Ovary (tissue), 3 donors: Measurements from ENCODE around the gene ZNF445.

Source experiments
- POLR2A ChIP-seq: fragments of 450-650 bp; IDR thresholded peaks from one replicate; pipeline ENCODE4 v1.6.1; 2017; ENCODE audit warnings: antibody characterized with exemption, mild to moderate bottlenecking, moderate library complexity
- TF ChIP-seq, protein P1 (sequence below), 3 donors: fragments of 450-650 bp in 2 of 3; fragments of 200-600 bp in 1 of 3; IDR thresholded peaks; one replicate each; pipeline versions ENCODE4 v1.5.1 to v1.8.0; 2016 to 2022; ENCODE audit warnings: antibody characterized with exemption in 3 of 3, mild to moderate bottlenecking in 1 of 3
- donor health status: DM: no; HTN: no; CAD: no.

DNA sequence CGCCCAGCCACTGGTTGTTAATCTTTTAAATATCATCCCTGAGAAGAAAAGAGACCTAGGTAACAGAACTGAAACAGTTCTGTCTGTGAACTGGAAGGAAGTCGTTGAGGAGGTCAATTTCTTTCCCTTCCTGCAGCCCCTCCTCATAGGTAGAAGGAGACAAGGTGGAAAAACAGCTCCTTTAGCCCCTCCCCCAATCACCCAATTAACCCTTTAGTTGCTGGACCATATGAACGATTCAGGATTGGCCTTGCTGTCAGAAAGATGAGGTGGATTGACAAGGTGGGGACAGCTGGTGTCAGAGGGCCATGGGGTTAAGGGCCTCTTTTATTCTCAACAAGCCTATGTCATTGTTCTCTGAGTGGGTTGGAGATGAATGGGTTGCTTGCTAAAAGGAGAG is 36.0 kb upstream of the ZNF445 start:
- TF ChIP-seq, protein P1, sequence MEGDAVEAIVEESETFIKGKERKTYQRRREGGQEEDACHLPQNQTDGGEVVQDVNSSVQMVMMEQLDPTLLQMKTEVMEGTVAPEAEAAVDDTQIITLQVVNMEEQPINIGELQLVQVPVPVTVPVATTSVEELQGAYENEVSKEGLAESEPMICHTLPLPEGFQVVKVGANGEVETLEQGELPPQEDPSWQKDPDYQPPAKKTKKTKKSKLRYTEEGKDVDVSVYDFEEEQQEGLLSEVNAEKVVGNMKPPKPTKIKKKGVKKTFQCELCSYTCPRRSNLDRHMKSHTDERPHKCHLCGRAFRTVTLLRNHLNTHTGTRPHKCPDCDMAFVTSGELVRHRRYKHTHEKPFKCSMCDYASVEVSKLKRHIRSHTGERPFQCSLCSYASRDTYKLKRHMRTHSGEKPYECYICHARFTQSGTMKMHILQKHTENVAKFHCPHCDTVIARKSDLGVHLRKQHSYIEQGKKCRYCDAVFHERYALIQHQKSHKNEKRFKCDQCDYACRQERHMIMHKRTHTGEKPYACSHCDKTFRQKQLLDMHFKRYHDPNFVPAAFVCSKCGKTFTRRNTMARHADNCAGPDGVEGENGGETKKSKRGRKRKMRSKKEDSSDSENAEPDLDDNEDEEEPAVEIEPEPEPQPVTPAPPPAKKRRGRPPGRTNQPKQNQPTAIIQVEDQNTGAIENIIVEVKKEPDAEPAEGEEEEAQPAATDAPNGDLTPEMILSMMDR (IDR thresholded peaks at IDR 0.05) = no peak
- TF ChIP-seq POLR2A = no peak
